Measurements from ENCODE around the gene SPINT1. TPM values are rescaled to one million over a fixed set of nuclear protein-coding genes. Genes with fewer than 3 reads are reported as not detected.

SPINT1 gene
- total RNA-seq, 2 experiments from 2014 or later = 6.6 to 7.3 TPM

- Mint-ChIP-seq H3K27ac (no peak within 1 kb of the TSS), H3K27me3 (peaks cover 35% of the 10 kb centered on the region), H3K4me1 (peaks cover 13% of the 10 kb centered on the region), H3K4me3 (peak within 1 kb of the TSS; percentile 80), H3K36me3 (no peaks in the 10 kb centered on the region), H3K9me3 (no peaks in the 10 kb centered on the region)
- POLR2A ChIA-PET = interaction anchor here (0.6 to 1.6 kb wide), 3 partner anchors 10 to 129 kb away, joined by 3 to 10 read pairs (median 8); no protein-coding TSS in a partner anchor
- ATAC-seq (ENCODE audit: low read depth) = peak; percentile 75
- DNase-seq = peak; percentile 63
Observed at GRCh38 chr15:40873694-40874561, 30.1 kb downstream of the SPINT1 start, which contains the start of gene RHOV. Gene RHOV, minus strand, starts transcription at chr15:40874234. Its CDS starts 95 bp downstream, at chr15:40874139.

DNA sequence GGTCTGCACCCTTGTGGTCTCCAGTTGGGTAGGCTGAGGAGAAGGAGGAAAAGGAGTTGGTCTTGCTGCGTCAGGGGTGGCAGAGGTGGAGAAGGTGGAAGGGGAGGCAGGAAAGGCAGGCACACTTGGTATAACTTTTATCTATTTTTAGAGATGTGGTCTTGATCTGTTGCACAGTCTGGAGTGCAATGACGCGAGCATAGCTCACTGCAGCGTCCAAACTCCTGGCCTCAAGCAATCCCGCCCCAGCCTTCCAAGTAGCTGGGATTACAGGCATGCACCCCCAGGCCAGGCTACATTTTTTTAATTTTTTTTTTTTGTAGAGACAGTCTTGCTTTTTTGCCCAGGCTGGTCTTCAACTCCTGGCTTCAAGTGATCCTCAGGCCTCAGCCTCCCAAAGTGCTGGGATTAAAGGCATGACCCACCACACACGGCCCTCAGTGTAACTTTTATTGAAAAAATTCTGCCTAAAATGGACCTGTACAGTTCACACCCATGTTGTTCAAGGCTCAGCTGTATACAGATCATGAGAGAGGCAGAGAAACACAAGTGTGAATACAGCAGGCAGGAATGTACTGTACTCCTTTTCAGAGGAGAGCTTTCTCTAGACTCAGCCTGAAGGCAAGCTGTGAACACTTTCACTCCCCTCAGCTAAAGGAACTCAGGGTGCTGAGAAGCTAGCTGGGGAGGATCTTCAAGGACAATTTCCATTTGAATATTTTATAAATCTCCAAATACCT lies 32.3 kb downstream of the SPINT1 start:
- Mint-ChIP-seq H3K4me3 (no peak overlapping the region), H3K27me3 (peaks cover 38% of the 10 kb centered on the region)

DNA sequence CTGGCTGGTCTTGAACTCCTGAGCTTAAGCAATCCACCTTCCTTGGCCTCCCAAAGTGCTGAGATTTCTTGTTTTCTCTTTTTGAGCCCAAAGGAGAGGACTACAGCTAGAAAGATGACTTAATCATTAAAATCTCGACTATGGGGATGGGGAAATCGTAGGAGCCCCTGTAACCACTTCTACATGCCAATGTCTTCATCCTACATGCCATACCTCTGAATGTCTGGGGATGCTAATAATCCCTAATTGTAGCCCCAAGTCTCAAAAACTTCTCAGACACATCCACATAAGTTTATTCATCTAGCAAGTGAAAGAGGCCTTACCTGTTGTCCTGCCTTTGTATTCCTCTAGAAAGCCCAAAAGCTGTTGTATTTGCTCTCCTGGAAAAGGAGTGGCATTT lies 33.8 kb downstream of the SPINT1 start:
- H3K27ac Mint-ChIP-seq = no peak overlapping the region
- ATAC-seq (ENCODE audit: low read depth) = no peak
- H3K36me3 Mint-ChIP-seq = no peaks in the 10 kb centered on the region
- H3K4me1 Mint-ChIP-seq = peaks cover 15% of the 10 kb centered on the region
- peaks cover 36% of the 10 kb centered on the region for H3K27me3 Mint-ChIP-seq
- no peak overlapping the region for H3K4me3 Mint-ChIP-seq
- H3K9me3 Mint-ChIP-seq = peaks cover 1% of the 10 kb centered on the region
- no peak for DNase-seq
- POLR2A ChIA-PET = interaction anchor here (0.7 kb wide), 1 partner anchor 17 kb away, joined by 3 read pairs; no protein-coding TSS in a partner anchor

More for the DNA sequence above, 32.3 kb downstream of the SPINT1 start:
- no peak for DNase-seq
- no peak overlapping the region for H3K27ac Mint-ChIP-seq
- POLR2A ChIA-PET = no interaction called here
- peaks cover 19% of the 10 kb centered on the region for H3K4me1 Mint-ChIP-seq
- ATAC-seq (ENCODE audit: low read depth) = no peak
- no peaks in the 10 kb centered on the region for H3K9me3 Mint-ChIP-seq
- no peaks in the 10 kb centered on the region for H3K36me3 Mint-ChIP-seq

DNA sequence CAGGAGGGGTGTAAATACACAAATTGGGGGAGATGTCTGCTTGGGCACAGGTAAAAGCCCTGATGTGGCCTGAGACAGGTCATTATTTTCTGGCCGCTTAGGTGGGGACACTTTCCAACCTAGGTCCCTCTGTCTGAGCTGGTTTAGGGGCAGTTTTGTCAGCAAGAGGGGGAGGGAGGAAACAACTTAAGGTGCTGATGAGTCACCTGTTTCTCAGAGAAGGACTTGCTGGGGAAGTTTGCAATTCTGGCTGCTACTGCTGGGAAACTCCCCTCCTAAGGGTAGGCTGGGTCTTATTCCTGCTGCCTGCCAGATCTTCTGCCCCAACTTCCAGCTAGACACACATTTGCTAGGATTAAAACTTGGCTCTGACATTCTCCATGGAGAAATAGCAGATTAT lies 34.9 kb downstream of the SPINT1 start:
- POLR2A ChIA-PET = no interaction called here
- ATAC-seq (ENCODE audit: low read depth) (peak; percentile 52), DNase-seq (no peak)
- Mint-ChIP-seq H3K4me1 (peaks cover 12% of the 10 kb centered on the region), H3K36me3 (no peaks in the 10 kb centered on the region), H3K27me3 (peaks cover 27% of the 10 kb centered on the region), H3K4me3 (no peak overlapping the region), H3K27ac (no peak overlapping the region), H3K9me3 (peaks cover 1% of the 10 kb centered on the region)

- no peak for DNase-seq
- Mint-ChIP-seq H3K4me3 (no peak overlapping the region), H3K36me3 (no peaks in the 10 kb centered on the region), H3K27ac (no peak overlapping the region), H3K9me3 (peaks cover 1% of the 10 kb centered on the region), H3K27me3 (peaks cover 22% of the 10 kb centered on the region), H3K4me1 (peaks cover 16% of the 10 kb centered on the region)
- POLR2A ChIA-PET = no interaction called here
- no peak for ATAC-seq (ENCODE audit: low read depth)
Observed at GRCh38 chr15:40879609-40880008, 35.8 kb downstream of the SPINT1 start.

GRCh38 chr15:40881351-40881750 lies 37.5 kb downstream of the SPINT1 start:
- Mint-ChIP-seq H3K4me1 (peaks cover 26% of the 10 kb centered on the region), H3K27me3 (peaks cover 16% of the 10 kb centered on the region), H3K27ac (no peak overlapping the region), H3K9me3 (peaks cover 1% of the 10 kb centered on the region), H3K4me3 (no peak overlapping the region), H3K36me3 (no peaks in the 10 kb centered on the region)
- DNase-seq (no peak), ATAC-seq (ENCODE audit: low read depth) (no peak)
- POLR2A ChIA-PET = no interaction called here

GRCh38 chr15:40886586-40886985 lies 42.7 kb downstream of the SPINT1 start:
- Mint-ChIP-seq H3K4me3 (no peak overlapping the region), H3K27me3 (peaks cover 7% of the 10 kb centered on the region), H3K9me3 (peaks cover 1% of the 10 kb centered on the region), H3K36me3 (peaks cover 2% of the 10 kb centered on the region), H3K27ac (no peak overlapping the region), H3K4me1 (peaks cover 20% of the 10 kb centered on the region)
- DNase-seq = no peak
- POLR2A ChIA-PET = no interaction called here
- no peak for ATAC-seq (ENCODE audit: low read depth)

DNA sequence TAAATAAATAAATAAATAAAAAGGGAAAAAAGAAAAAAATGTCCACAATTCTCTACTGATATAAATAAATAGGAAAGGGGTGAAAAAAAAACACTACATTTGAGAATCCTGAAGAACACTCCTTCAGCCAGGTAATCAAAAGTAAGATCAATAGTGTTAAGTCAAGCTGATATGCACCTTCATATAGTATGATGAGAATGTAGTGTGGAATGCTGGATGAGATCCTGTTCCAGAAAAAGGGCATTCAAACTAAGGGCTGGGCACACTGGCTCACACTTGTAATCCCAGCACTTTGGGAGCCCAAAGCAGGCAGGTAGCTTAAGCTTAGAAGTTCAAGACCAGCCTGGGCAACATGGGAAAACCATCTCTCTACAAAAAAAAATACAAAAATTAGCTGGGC lies 45.3 kb downstream of the SPINT1 start:
- H3K27me3 Mint-ChIP-seq = peaks cover 14% of the 10 kb centered on the region
- peaks cover 32% of the 10 kb centered on the region for H3K4me1 Mint-ChIP-seq
- H3K27ac Mint-ChIP-seq = no peak overlapping the region
- peaks cover 2% of the 10 kb centered on the region for H3K36me3 Mint-ChIP-seq
- POLR2A ChIA-PET = no interaction called here
- no peak overlapping the region for H3K4me3 Mint-ChIP-seq
- no peaks in the 10 kb centered on the region for H3K9me3 Mint-ChIP-seq
- ATAC-seq (ENCODE audit: low read depth) (no peak), DNase-seq (no peak)

DNA sequence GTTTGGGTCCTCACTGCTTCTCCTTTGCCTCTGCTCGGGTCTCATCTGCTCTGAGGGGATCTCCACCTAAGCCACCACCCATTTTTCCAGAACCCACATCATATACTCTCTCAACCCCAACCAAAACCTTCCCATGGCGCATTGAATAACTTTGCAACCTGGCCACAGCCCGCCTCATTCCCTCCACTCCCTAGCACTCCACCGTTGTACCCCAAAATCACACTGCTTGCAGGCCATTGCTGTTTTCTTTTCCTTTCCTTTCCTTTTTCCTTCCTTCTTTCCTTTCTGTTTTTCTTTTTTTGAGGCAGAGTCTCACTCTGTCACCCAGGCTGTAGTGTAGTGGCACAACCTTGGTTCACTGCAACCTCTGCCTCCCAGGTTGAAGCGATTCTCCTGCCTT lies 47.3 kb downstream of the SPINT1 start:
- DNase-seq = no peak
- ATAC-seq (ENCODE audit: low read depth) = no peak
- peaks cover 6% of the 10 kb centered on the region for H3K36me3 Mint-ChIP-seq
- no peak overlapping the region for H3K4me3 Mint-ChIP-seq
- peaks cover 27% of the 10 kb centered on the region for H3K4me1 Mint-ChIP-seq
- H3K27me3 Mint-ChIP-seq = peaks cover 9% of the 10 kb centered on the region
- no peaks in the 10 kb centered on the region for H3K9me3 Mint-ChIP-seq
- POLR2A ChIA-PET = interaction anchor here (0.6 to 1.8 kb wide), 2 partner anchors 15 to 33 kb away, joined by 3 to 19 read pairs; no protein-coding TSS in a partner anchor
- H3K27ac Mint-ChIP-seq = peak overlapping the region; percentile 6

DNA sequence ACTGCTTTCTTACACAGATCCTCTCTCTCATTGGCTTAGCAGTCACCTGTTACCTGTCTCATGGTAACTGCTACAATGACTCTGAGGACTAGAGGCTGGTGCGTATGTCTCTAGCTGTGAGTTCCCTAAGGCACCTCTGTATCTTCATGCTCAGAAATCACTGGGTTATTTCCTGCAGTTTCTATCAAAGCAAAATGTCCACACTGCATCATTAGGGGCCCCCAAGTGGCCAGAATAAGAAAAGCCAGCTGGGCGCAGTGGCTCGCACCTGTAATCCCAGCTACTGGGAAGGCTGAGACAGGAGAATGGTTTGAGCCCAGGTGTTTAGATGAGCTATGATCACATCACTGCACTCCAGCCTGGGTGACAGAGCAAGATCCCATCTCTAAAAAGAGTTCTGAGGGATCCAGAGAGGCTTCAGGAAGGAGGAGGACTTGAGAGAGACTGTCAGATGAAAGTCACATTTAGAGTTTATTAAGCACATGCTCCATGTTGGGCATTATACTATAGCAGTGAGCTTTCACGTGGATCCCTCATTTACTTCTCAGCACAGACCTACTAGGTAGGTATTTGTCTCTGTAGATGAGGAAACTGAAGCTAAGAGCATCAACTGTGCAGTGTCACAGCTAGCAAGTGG lies 48.1 kb downstream of the SPINT1 start:
- Mint-ChIP-seq H3K9me3 (no peaks in the 10 kb centered on the region), H3K4me1 (peaks cover 23% of the 10 kb centered on the region), H3K27ac (no peak overlapping the region), H3K4me3 (no peak overlapping the region), H3K36me3 (peaks cover 6% of the 10 kb centered on the region), H3K27me3 (peaks cover 6% of the 10 kb centered on the region)
- ATAC-seq (ENCODE audit: low read depth) (no peak), DNase-seq (no peak)
- POLR2A ChIA-PET = interaction anchor here (0.6 to 1.8 kb wide), 2 partner anchors 14 to 33 kb away, joined by 3 to 19 read pairs; no protein-coding TSS in a partner anchor

DNA sequence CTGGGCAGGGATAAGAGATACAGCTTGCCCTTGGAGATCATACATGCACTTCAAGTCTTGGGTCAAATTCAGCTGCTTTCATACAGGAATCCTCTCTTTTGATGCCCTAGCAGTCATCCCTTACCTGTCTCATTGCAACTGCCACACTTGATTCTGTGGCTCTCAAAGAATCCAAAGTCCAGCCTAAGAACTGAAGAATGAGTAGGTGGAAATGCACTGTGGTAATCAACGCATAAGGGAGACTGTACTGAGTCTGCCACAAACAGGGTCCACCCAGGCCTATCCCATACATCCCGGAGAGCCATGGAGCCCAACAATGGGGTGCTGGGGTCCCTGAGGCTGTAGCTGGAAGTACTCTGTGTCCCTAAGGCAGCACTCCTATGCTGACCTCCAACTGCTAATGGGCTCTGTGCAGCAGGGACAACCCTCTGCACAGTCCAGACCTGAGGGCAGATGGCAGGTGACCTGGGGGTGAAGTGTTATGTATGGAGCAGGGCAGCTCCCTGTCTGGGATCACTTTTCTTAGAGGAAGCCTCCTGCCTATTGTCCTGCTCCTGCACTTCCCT lies 48.7 kb downstream of the SPINT1 start:
- peaks cover 6% of the 10 kb centered on the region for H3K27me3 Mint-ChIP-seq
- H3K9me3 Mint-ChIP-seq = no peaks in the 10 kb centered on the region
- no peak for DNase-seq
- POLR2A ChIA-PET = interaction anchor here (1.8 kb wide), 1 partner anchor 34 kb away, joined by 19 read pairs; no protein-coding TSS in a partner anchor
- peak overlapping the region; percentile 50 for H3K27ac Mint-ChIP-seq
- H3K4me3 Mint-ChIP-seq = no peak overlapping the region
- H3K36me3 Mint-ChIP-seq = peaks cover 9% of the 10 kb centered on the region
- peaks cover 23% of the 10 kb centered on the region for H3K4me1 Mint-ChIP-seq
- no peak for ATAC-seq (ENCODE audit: low read depth)

- Mint-ChIP-seq H3K9me3 (no peaks in the 10 kb centered on the region), H3K4me3 (peak overlapping the region; percentile 98), H3K27ac (peak overlapping the region; percentile 50), H3K36me3 (peaks cover 13% of the 10 kb centered on the region), H3K27me3 (peaks cover 6% of the 10 kb centered on the region), H3K4me1 (peaks cover 24% of the 10 kb centered on the region)
- no peak for ATAC-seq (ENCODE audit: low read depth)
- DNase-seq = no peak
- POLR2A ChIA-PET = interaction anchor here (1.7 to 2.4 kb wide), 3 partner anchors 21 to 35 kb away, joined by 7 to 41 read pairs (median 19); no protein-coding TSS in a partner anchor
Observed at GRCh38 chr15:40893019-40893670, 49.3 kb downstream of the SPINT1 start.
